Activated naive CD4-positive, alpha-beta T cell treated with anti-CD3 and anti-CD28 coated beads for 36 hours (primary cell): ENCODE results near the gene CCNH. TPM values are rescaled to one million over a fixed set of nuclear protein-coding genes. Genes with fewer than 3 reads are reported as not detected.

Experiments
- CTCF ChIA-PET: fragments of 350-600 bp; sonication (Branson Sonifier 250); formaldehyde crosslinking; loops from one replicate; lab custom pipeline; 2021; ENCODE audit warnings: antibody characterized with exemption; lab: Charles Lee
- DNase-seq: peaks from one replicate; pipeline ENCODE4 v3.0.0-alpha.2; 2020
- H3K27ac Mint-ChIP-seq: one replicate; pipeline ENCODE4 v1.8.0; 2021; ENCODE audit warnings: mild to moderate bottlenecking, mixed read lengths
- H3K27me3 Mint-ChIP-seq: one replicate; pipeline ENCODE4 v1.8.0; 2021; ENCODE audit warnings: low read depth, mixed read lengths
- H3K36me3 Mint-ChIP-seq: one replicate; pipeline ENCODE4 v1.8.0; 2021; ENCODE audit warnings: low read depth, mixed read lengths
- H3K4me1 Mint-ChIP-seq: one replicate; pipeline ENCODE4 v1.8.0; 2021; ENCODE audit warnings: low read depth, mixed read lengths
- H3K4me3 Mint-ChIP-seq: one replicate; pipeline ENCODE4 v1.8.0; 2021; ENCODE audit warnings: mild to moderate bottlenecking, moderate library complexity, mixed read lengths
- H3K9me3 Mint-ChIP-seq: one replicate; pipeline ENCODE4 v1.8.0; 2021; ENCODE audit warnings: mixed read lengths
- intact Hi-C: fragments of 100-400 bp; cut with micrococcal nuclease; formaldehyde crosslinking; loops from one replicate; pipeline ENCODE4 v1.15.1; 2023
- total RNA-seq, 2 experiments: library from RNA; stranded (reverse); gene quantifications; one replicate each; pipeline ENCODE4 v1.2.3, GENCODE V29; 2021

The CCNH gene
- total RNA-seq, 2 experiments from 2014 or later: 58.1 to 61.6 TPM

GRCh38 chr5:87421307-87421706, 8.6 kb upstream of the CCNH start:
- DNase-seq: no peak
- intact Hi-C loops: no loop called here
- no peaks in the 10 kb centered on the region for H3K36me3 Mint-ChIP-seq
- H3K4me1 Mint-ChIP-seq: no peaks in the 10 kb centered on the region
- H3K9me3 Mint-ChIP-seq: no peaks in the 10 kb centered on the region
- no peaks in the 10 kb centered on the region for H3K27me3 Mint-ChIP-seq
- no peak overlapping the region for H3K27ac Mint-ChIP-seq
- H3K4me3 Mint-ChIP-seq: no peak overlapping the region
- CTCF ChIA-PET: interaction anchor here (0.8 kb wide), 1 partner anchor 202 kb away, joined by 3 read pairs; no protein-coding TSS in a partner anchor

GRCh38 chr5:87418506-87418905, 5.8 kb upstream of the CCNH start:
- no peak overlapping the region for H3K4me3 Mint-ChIP-seq
- H3K27me3 Mint-ChIP-seq: no peaks in the 10 kb centered on the region
- CTCF ChIA-PET: no interaction called here
- peaks cover 2% of the 10 kb centered on the region for H3K4me1 Mint-ChIP-seq
- DNase-seq: no peak
- intact Hi-C loops: loop anchor here (10.0 kb wide), 1 partner anchor 1416 kb away; no protein-coding TSS in a partner anchor
- no peak overlapping the region for H3K27ac Mint-ChIP-seq
- H3K36me3 Mint-ChIP-seq: no peaks in the 10 kb centered on the region
- no peaks in the 10 kb centered on the region for H3K9me3 Mint-ChIP-seq

GRCh38 chr5:87413343-87413645, 564 bp upstream of the CCNH start:
- Mint-ChIP-seq H3K4me1 (peaks cover 30% of the 10 kb centered on the region), H3K4me3 (peak overlapping the region; percentile 95), H3K9me3 (no peaks in the 10 kb centered on the region), H3K27ac (peak overlapping the region; percentile 95), H3K27me3 (no peaks in the 10 kb centered on the region), H3K36me3 (peaks cover 23% of the 10 kb centered on the region)
- no peak for DNase-seq
- intact Hi-C loops: loop anchor here (1.0 to 10.0 kb wide), 8 partner anchors 73 to 1422 kb away; partner anchors contain the start of genes COX7C and RASA1
- CTCF ChIA-PET: no interaction called here

GRCh38 chr5:87411973-87412629, 629 bp downstream of the CCNH start:
- peak; percentile 20 for DNase-seq
- Mint-ChIP-seq H3K4me3 (peak overlapping the region; percentile 95), H3K27ac (peak overlapping the region; percentile 95), H3K4me1 (peaks cover 38% of the 10 kb centered on the region), H3K27me3 (no peaks in the 10 kb centered on the region), H3K9me3 (no peaks in the 10 kb centered on the region), H3K36me3 (peaks cover 33% of the 10 kb centered on the region)
- CTCF ChIA-PET: interaction anchor here (0.6 to 3.6 kb wide), 6 partner anchors 12 to 1279 kb away, joined by 3 to 29 read pairs (median 4); no protein-coding TSS in a partner anchor
- intact Hi-C loops: loop anchor here (1.0 to 10.0 kb wide), 7 partner anchors 291 to 1423 kb away; partner anchors contain the start of gene TMEM161B

GRCh38 chr5:87411586-87411972, 1.2 kb downstream of the CCNH start:
- DNase-seq: no peak
- H3K36me3 Mint-ChIP-seq: peaks cover 38% of the 10 kb centered on the region
- peak overlapping the region; percentile 95 for H3K27ac Mint-ChIP-seq
- intact Hi-C loops: loop anchor here (5.0 to 10.0 kb wide), 4 partner anchors 1091 to 1423 kb away; no protein-coding TSS in a partner anchor
- H3K9me3 Mint-ChIP-seq: no peaks in the 10 kb centered on the region
- H3K4me3 Mint-ChIP-seq: peak overlapping the region; percentile 95
- CTCF ChIA-PET: interaction anchor here (0.6 to 3.6 kb wide), 6 partner anchors 11 to 1279 kb away, joined by 3 to 29 read pairs (median 4); no protein-coding TSS in a partner anchor
- H3K4me1 Mint-ChIP-seq: peaks cover 43% of the 10 kb centered on the region
- no peaks in the 10 kb centered on the region for H3K27me3 Mint-ChIP-seq

- Mint-ChIP-seq H3K27me3 (no peaks in the 10 kb centered on the region), H3K27ac (peak overlapping the region; percentile 75), H3K9me3 (no peaks in the 10 kb centered on the region), H3K4me1 (peaks cover 50% of the 10 kb centered on the region), H3K4me3 (peak overlapping the region; percentile 75), H3K36me3 (peaks cover 42% of the 10 kb centered on the region)
- DNase-seq: no peak
- intact Hi-C loops: loop anchor here (5.0 to 10.0 kb wide), 4 partner anchors 1091 to 1424 kb away; no protein-coding TSS in a partner anchor
- CTCF ChIA-PET: interaction anchor here (1.6 to 3.6 kb wide), 2 partner anchors 11 to 294 kb away, joined by 4 to 29 read pairs; no protein-coding TSS in a partner anchor
These were observed 1.8 kb downstream of the CCNH start for GRCh38 chr5:87410931-87411330.

- intact Hi-C loops: loop anchor here (2.0 to 10.0 kb wide), 2 partner anchors 27 to 393 kb away; no protein-coding TSS in a partner anchor
- Mint-ChIP-seq H3K27ac (peak overlapping the region; percentile 73), H3K9me3 (no peaks in the 10 kb centered on the region), H3K36me3 (peaks cover 55% of the 10 kb centered on the region), H3K4me3 (no peak overlapping the region), H3K4me1 (peaks cover 62% of the 10 kb centered on the region), H3K27me3 (no peaks in the 10 kb centered on the region)
- CTCF ChIA-PET: no interaction called here
- DNase-seq: no peak
These were observed 4.5 kb downstream of the CCNH start for GRCh38 chr5:87408204-87408603.

- Mint-ChIP-seq H3K9me3 (no peaks in the 10 kb centered on the region), H3K36me3 (peaks cover 53% of the 10 kb centered on the region), H3K27ac (peak overlapping the region; percentile 76), H3K4me3 (no peak overlapping the region), H3K27me3 (no peaks in the 10 kb centered on the region), H3K4me1 (peaks cover 58% of the 10 kb centered on the region)
- CTCF ChIA-PET: interaction anchor here (1.0 to 1.1 kb wide), 2 partner anchors 12 to 14 kb away, joined by 3 to 4 read pairs; no protein-coding TSS in a partner anchor
- DNase-seq: no peak
- intact Hi-C loops: loop anchor here (10.0 kb wide), 1 partner anchor 391 kb away; no protein-coding TSS in a partner anchor
These were observed 7.1 kb downstream of the CCNH start for GRCh38 chr5:87405472-87406155.

GRCh38 chr5:87404359-87404758, 8.4 kb downstream of the CCNH start:
- CTCF ChIA-PET: interaction anchor here (1.1 kb wide), 1 partner anchor 12 kb away, joined by 3 read pairs; no protein-coding TSS in a partner anchor
- Mint-ChIP-seq H3K4me3 (no peak overlapping the region), H3K36me3 (peaks cover 54% of the 10 kb centered on the region), H3K4me1 (peaks cover 58% of the 10 kb centered on the region), H3K27me3 (no peaks in the 10 kb centered on the region), H3K27ac (no peak overlapping the region), H3K9me3 (no peaks in the 10 kb centered on the region)
- intact Hi-C loops: loop anchor here (10.0 kb wide), 1 partner anchor 390 kb away; no protein-coding TSS in a partner anchor
- no peak for DNase-seq

- Mint-ChIP-seq H3K9me3 (no peaks in the 10 kb centered on the region), H3K4me3 (no peak overlapping the region), H3K4me1 (peaks cover 55% of the 10 kb centered on the region), H3K27me3 (no peaks in the 10 kb centered on the region), H3K36me3 (peaks cover 53% of the 10 kb centered on the region), H3K27ac (no peak overlapping the region)
- CTCF ChIA-PET: interaction anchor here (1.1 kb wide), 1 partner anchor 12 kb away, joined by 3 read pairs; no protein-coding TSS in a partner anchor
- intact Hi-C loops: loop anchor here (10.0 kb wide), 1 partner anchor 389 kb away; no protein-coding TSS in a partner anchor
- DNase-seq: no peak
These were observed 8.8 kb downstream of the CCNH start for GRCh38 chr5:87403899-87404298.

GRCh38 chr5:87403409-87403808, 9.3 kb downstream of the CCNH start:
- Mint-ChIP-seq H3K9me3 (no peaks in the 10 kb centered on the region), H3K27me3 (no peaks in the 10 kb centered on the region), H3K4me3 (no peak overlapping the region), H3K4me1 (peaks cover 50% of the 10 kb centered on the region), H3K27ac (no peak overlapping the region), H3K36me3 (peaks cover 51% of the 10 kb centered on the region)
- intact Hi-C loops: loop anchor here (10.0 kb wide), 1 partner anchor 389 kb away; no protein-coding TSS in a partner anchor
- DNase-seq: peak; percentile 11
- CTCF ChIA-PET: interaction anchor here (0.8 kb wide), 1 partner anchor 997 kb away, joined by 4 read pairs; no protein-coding TSS in a partner anchor

GRCh38 chr5:87401626-87402025, 11.1 kb downstream of the CCNH start:
- H3K27ac Mint-ChIP-seq: no peak overlapping the region
- intact Hi-C loops: loop anchor here (2.0 to 10.0 kb wide), 2 partner anchors 387 to 415 kb away; no protein-coding TSS in a partner anchor
- CTCF ChIA-PET: interaction anchor here (1.0 to 3.3 kb wide), 2 partner anchors 9 to 220 kb away, joined by 3 to 29 read pairs; partner anchors contain the start of gene CCNH
- peaks cover 41% of the 10 kb centered on the region for H3K4me1 Mint-ChIP-seq
- no peak overlapping the region for H3K4me3 Mint-ChIP-seq
- H3K27me3 Mint-ChIP-seq: no peaks in the 10 kb centered on the region
- H3K36me3 Mint-ChIP-seq: peaks cover 41% of the 10 kb centered on the region
- no peaks in the 10 kb centered on the region for H3K9me3 Mint-ChIP-seq
- no peak for DNase-seq
